Measurements from ENCODE around the gene TMEM256. TPM values are rescaled to one million over a fixed set of nuclear protein-coding genes. Genes with fewer than 3 reads are reported as not detected.
A peak's percentile ranks its signal among the peaks of the same experiment; 100 is the strongest.

TMEM256 gene
- total and polyA plus RNA-seq, 2 of the 8 experiments (the other 6 are each of a cell fraction or from before 2014, with no cell fraction given) = 97.0 to 350 TPM

GRCh38 chr17:7355053-7355452 lies 48.8 kb downstream of the TMEM256 start, which contains the start of gene TMEM95:
Gene TMEM95, plus strand, starts transcription at chr17:7355156. Its CDS starts 49 bp downstream, at chr17:7355205.
- H4K91ac ChIP-seq (replicated peaks; ENCODE audit: insufficient read length, low read length) = no peak within 1 kb of the TSS
- no peak within 1 kb of the TSS for H3K4me3 ChIP-seq (ENCODE audit: extremely low read depth in 1 of 4, insufficient read depth in 2 of 4, low read depth in 3 of 4, low read length in 4 of 4)
- no peak for FAIRE-seq
- H3K27ac ChIP-seq (ENCODE audit: low read depth, low read length) = no peak within 1 kb of the TSS
- no peak within 1 kb of the TSS for H3K18ac ChIP-seq (ENCODE audit: extremely low read depth, low read length)
- H4K20me1 ChIP-seq (replicated peaks in 1 of 2; ENCODE audit: control insufficient read depth in 1 of 2, insufficient read depth in 2 of 2, low read length in 2 of 2) = no peaks in the 10 kb centered on the region
- H2BK5ac ChIP-seq (ENCODE audit: low read depth, low read length) = no peak within 1 kb of the TSS
- peaks cover 0 to 13% (median 4%) of the 10 kb centered on the region in 4 experiments; a peak in 5 of 7 replicates for H3K4me1 ChIP-seq (replicated peaks in 1 of 4; ENCODE audit: control insufficient read depth in 3 of 4, insufficient read depth in 4 of 4, low read length in 3 of 4)
- ChIA-PET CTCF (ENCODE audit: partially characterized antibody) (interaction anchor here (0.7 to 6.5 kb wide), 25 partner anchors 10 to 206 kb away, joined by 3 to 56 read pairs (median 9); partner anchors contain the start of genes ACAP1, CHRNB1, NEURL4 and SENP3), POLR2A (ENCODE audit: partially characterized antibody) (interaction anchor here (0.9 to 7.8 kb wide), 12 partner anchors 13 to 148 kb away, joined by 3 to 91 read pairs (median 5); partner anchors contain the start of genes FGF11, GPS2, NEURL4 and POLR2A)
- no peak within 1 kb of the TSS; the same call in 1 of the 2 replicates for H4K8ac ChIP-seq (ENCODE audit: extremely low read depth, insufficient read depth, low read length)
- H2BK120ac ChIP-seq (replicated peaks; ENCODE audit: low read depth, low read length) = no peak within 1 kb of the TSS
- peak within 1 kb of the TSS; percentile 9; the same call in 1 of the 2 replicates for H2BK15ac ChIP-seq (ENCODE audit: low read length)
- H2BK20ac ChIP-seq (ENCODE audit: low read length) = no peak within 1 kb of the TSS
- no peak within 1 kb of the TSS; a peak in 1 of 4 replicates for H3K4me2 ChIP-seq (ENCODE audit: insufficient read depth in 1 of 2, low read depth in 2 of 2, low read length in 2 of 2)
- no peaks in the 10 kb centered on the region for H3K27me3 ChIP-seq (replicated peaks in 1 of 4; ENCODE audit: control insufficient read depth in 3 of 4, extremely low read depth in 1 of 4, insufficient read depth in 3 of 4, low read length in 3 of 4)
- no peaks in the 10 kb centered on the region for H3K79me2 ChIP-seq (ENCODE audit: control insufficient read depth in 1 of 2, insufficient read depth in 2 of 2, low read length in 2 of 2)
- peak within 1 kb of the TSS; percentile 65 for H3K4ac ChIP-seq (replicated peaks; ENCODE audit: insufficient read length, low read depth, low read length)
- no peak for DNase-seq (ENCODE audit: low read depth in 1 of 2, low spot score in 2 of 2)
- peaks cover 12% of the 10 kb centered on the region; the same call in 1 of the 2 replicates for H3K23me2 ChIP-seq (ENCODE audit: low read depth, low read length)
- H2AK5ac ChIP-seq (ENCODE audit: low read depth, low read length) = 0 out of 2 replicates have a peak within 1 kb of the TSS, but pooled peaks have one; percentile 53
- no peak within 1 kb of the TSS for H4K5ac ChIP-seq (ENCODE audit: insufficient read length, low read depth, low read length)
- no peaks in the 10 kb centered on the region for H3K9me3 ChIP-seq (ENCODE audit: insufficient read depth in 2 of 2, low read depth in 1 of 2, low read length in 1 of 2)
- no peak within 1 kb of the TSS for H3K14ac ChIP-seq (ENCODE audit: insufficient read length)
- H3K56ac ChIP-seq (replicated peaks; ENCODE audit: insufficient read length, low read depth, low read length) = no peak within 1 kb of the TSS
- H3K23ac ChIP-seq (ENCODE audit: insufficient read length) = no peak within 1 kb of the TSS
- H2AFZ ChIP-seq (ENCODE audit: low read length) = no peak within 1 kb of the TSS
- TF ChIP-seq CHD2 (IDR thresholded peaks at IDR 0.05; ENCODE audit: low read length) (no peak), SIN3A (conservative IDR thresholded peaks at IDR 0.05 in 1 of 2, IDR thresholded peaks at IDR 0.05 in 1 of 2; ENCODE audit: low read depth in 1 of 2, low read length in 2 of 2) (0 out of 4 replicates have a peak, but pooled peaks of 1 of the 2 experiments have one; percentile 34)
- H2BK12ac ChIP-seq (ENCODE audit: low read depth, low read length) = peak within 1 kb of the TSS; percentile 60; the same call in 1 of the 2 replicates
- H3K9ac ChIP-seq (replicated peaks in 1 of 4; ENCODE audit: extremely low read depth in 1 of 4, low read depth in 3 of 4, low read length in 3 of 4) = no peak within 1 kb of the TSS
- no peaks in the 10 kb centered on the region for H3K36me3 ChIP-seq (ENCODE audit: control insufficient read depth in 2 of 4, insufficient read depth in 4 of 4, low read length in 3 of 4)
- WGBS, 2 experiments (ENCODE audit: extremely low coverage in 1 of 2, insufficient coverage in 1 of 2, insufficient read length in 1 of 2, insufficient replicate concordance in 2 of 2, low coverage in 1 of 2, low lambda C conversion rate in 2 of 2, missing lambda C conversion rate in 1 of 2) = 82% methylated on average over 10 of the region's 10 CpGs; no CpG with 5 or more reads in 1 of the 2 experiments
- no peaks in the 10 kb centered on the region for H3K79me1 ChIP-seq (ENCODE audit: low read depth, low read length)

All from H1 (cell line).